K562 (cell line): ENCODE results near the gene JUNB. TPM values are rescaled to one million over a fixed set of nuclear protein-coding genes. Genes with fewer than 3 reads are reported as not detected.
A peak's percentile ranks its signal among the peaks of the same experiment; 100 is the strongest.

ENCODE experiments used
- ARHGAP35 ChIP-seq: fragments of 450-650 bp; IDR thresholded peaks from 2 replicates; pipeline ENCODE4 v1.6.1; 2018; ENCODE audit not compliant: partially characterized antibody
- HEY1 ChIP-seq: fragments of 250-450 bp; sonication (Bioruptor Pico); IDR thresholded peaks from 2 replicates; pipeline ENCODE4 v1.5.0; 2020; ENCODE audit warnings: mild to moderate bottlenecking, moderate library complexity, borderline replicate concordance
- HINFP ChIP-seq: fragments of 450-650 bp; conservative IDR thresholded peaks from 2 replicates; pipeline ENCODE4 v1.6.1; 2016; ENCODE audit warnings: missing genetic modification characterization, low read depth, mild to moderate bottlenecking, control low read depth, missing compliant biosample characterization
- HMG20B ChIP-seq: fragments of 250-450 bp; sonication (Bioruptor Pico); IDR thresholded peaks from 2 replicates; pipeline ENCODE4 v1.5.0; 2021; ENCODE audit warnings: mild to moderate bottlenecking
- SIRT6 ChIP-seq: IDR thresholded peaks from one replicate; pipeline ENCODE4 v1.6.1; 2012; ENCODE audit warnings: low read depth, mild to moderate bottlenecking, control low read depth, inconsistent platforms, low read length, moderate library complexity
- SMC3 ChIP-seq: conservative IDR thresholded peaks from 2 replicates; pipeline ENCODE4 v1.6.1; 2011; ENCODE audit warnings: low read depth, low read length, improper control_type of control experiment; ENCODE audit not compliant: insufficient read depth
- YY1 ChIP-seq, 3 experiments: IDR thresholded peaks; 2 replicates each; pipeline ENCODE4 v1.6.1; 2011; ENCODE audit warnings: low read length in 2 of 3, mild to moderate bottlenecking in 2 of 3, moderate library complexity in 2 of 3, borderline replicate concordance in 1 of 3, control low read depth in 1 of 3, low read depth in 1 of 3; ENCODE audit not compliant: insufficient read depth in 3 of 3, insufficient replicate concordance in 2 of 3, control insufficient read depth in 1 of 3, insufficient read length in 1 of 3; ENCODE audit errors: extremely low read depth in 1 of 3
- ZNF184 ChIP-seq: sonication (generic); formaldehyde crosslinking; IDR thresholded peaks from 2 replicates; pipeline ENCODE4 v1.5.0; 2020; ENCODE audit warnings: missing genetic modification reagents
- polyA plus RNA-seq, 8 experiments: library from polyadenylated mRNA; depleted of rRNA in 4 of 8; stranded (reverse) in 5 of 8; unstranded in 3 of 8; fragments of >200 nt; fragmentation: Nextera tagmentation in 2 of 8; fragmentation: Illumina TruSeq in 1 of 8; extraction: Ambion mirVana in 2 of 8; extraction: Trizol in 1 of 8; gene quantifications; 2 replicates each; pipeline versions ENCODE4 v1.2.1 to v1.2.3, GENCODE V29; 2011 to 2014; ENCODE audit warnings: inconsistent platforms in 1 of 8, missing spikeins in 1 of 8
- total RNA-seq, 7 experiments: library from RNA; depleted of rRNA in 6 of 7; stranded (reverse); fragments of >200 nt in 6 of 7; fragmentation: Illumina TruSeq in 2 of 7; extraction: Trizol in 2 of 7; gene quantifications; 2 replicates each; pipeline versions ENCODE4 v1.2.1 to v1.2.3, GENCODE V29; 2011 to 2021; ENCODE audit warnings: low replicate concordance in 1 of 7
- TF ChIP-seq, protein P1 (sequence below): sonication (generic); formaldehyde crosslinking; IDR thresholded peaks from 2 replicates; pipeline ENCODE4 v1.8.0; 2022; ENCODE audit warnings: mild to moderate bottlenecking, missing genetic modification reagents

Gene JUNB
- total and polyA plus RNA-seq, 9 of the 15 experiments (the other 6 are each of a cell fraction or from before 2014, with no cell fraction given): 0.23 to 88.1 (median 13.1) TPM

GRCh38 chr19:12782424-12783290 is 8.6 kb upstream of the JUNB start (continued):
- TF ChIP-seq, protein P1, sequence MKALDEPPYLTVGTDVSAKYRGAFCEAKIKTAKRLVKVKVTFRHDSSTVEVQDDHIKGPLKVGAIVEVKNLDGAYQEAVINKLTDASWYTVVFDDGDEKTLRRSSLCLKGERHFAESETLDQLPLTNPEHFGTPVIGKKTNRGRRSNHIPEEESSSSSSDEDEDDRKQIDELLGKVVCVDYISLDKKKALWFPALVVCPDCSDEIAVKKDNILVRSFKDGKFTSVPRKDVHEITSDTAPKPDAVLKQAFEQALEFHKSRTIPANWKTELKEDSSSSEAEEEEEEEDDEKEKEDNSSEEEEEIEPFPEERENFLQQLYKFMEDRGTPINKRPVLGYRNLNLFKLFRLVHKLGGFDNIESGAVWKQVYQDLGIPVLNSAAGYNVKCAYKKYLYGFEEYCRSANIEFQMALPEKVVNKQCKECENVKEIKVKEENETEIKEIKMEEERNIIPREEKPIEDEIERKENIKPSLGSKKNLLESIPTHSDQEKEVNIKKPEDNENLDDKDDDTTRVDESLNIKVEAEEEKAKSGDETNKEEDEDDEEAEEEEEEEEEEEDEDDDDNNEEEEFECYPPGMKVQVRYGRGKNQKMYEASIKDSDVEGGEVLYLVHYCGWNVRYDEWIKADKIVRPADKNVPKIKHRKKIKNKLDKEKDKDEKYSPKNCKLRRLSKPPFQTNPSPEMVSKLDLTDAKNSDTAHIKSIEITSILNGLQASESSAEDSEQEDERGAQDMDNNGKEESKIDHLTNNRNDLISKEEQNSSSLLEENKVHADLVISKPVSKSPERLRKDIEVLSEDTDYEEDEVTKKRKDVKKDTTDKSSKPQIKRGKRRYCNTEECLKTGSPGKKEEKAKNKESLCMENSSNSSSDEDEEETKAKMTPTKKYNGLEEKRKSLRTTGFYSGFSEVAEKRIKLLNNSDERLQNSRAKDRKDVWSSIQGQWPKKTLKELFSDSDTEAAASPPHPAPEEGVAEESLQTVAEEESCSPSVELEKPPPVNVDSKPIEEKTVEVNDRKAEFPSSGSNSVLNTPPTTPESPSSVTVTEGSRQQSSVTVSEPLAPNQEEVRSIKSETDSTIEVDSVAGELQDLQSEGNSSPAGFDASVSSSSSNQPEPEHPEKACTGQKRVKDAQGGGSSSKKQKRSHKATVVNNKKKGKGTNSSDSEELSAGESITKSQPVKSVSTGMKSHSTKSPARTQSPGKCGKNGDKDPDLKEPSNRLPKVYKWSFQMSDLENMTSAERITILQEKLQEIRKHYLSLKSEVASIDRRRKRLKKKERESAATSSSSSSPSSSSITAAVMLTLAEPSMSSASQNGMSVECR: peak; percentile 81
- TF ChIP-seq SIRT6: no peak
- no peak for TF ChIP-seq HMG20B (CRISPR knock-in tag)
- TF ChIP-seq HINFP: peak; percentile 82
- TF ChIP-seq ZNF184 (CRISPR knock-in tag): no peak
- no peak for TF ChIP-seq ARHGAP35
- peak in 1 of 3 experiments; percentile 29 for TF ChIP-seq YY1 (IDR thresholded peaks at IDR 0.05; ENCODE audit: borderline replicate concordance in 1 of 3, control insufficient read depth in 1 of 3, extremely low read depth in 1 of 3, insufficient read depth in 3 of 3, insufficient read length in 1 of 3, insufficient replicate concordance in 2 of 3, low read depth in 1 of 3, low read length in 2 of 3)
- TF ChIP-seq HEY1: no peak
- TF ChIP-seq SMC3: no peak
